GM18519 (cell line): ENCODE measurements around the gene LRRTM4.
"Not testable (repeated sequence)": the region's sequence is repeated elsewhere in the genome, so short reads cannot be mapped to it uniquely, and the experiment has no call there.

Experiments
- ATAC-seq: cut with Tn5 transposase; IDR thresholded peaks from one replicate; pipeline ENCODE4 v1.9.1; 2021; ENCODE audit warnings: mild to moderate bottlenecking, moderate library complexity; ENCODE audit not compliant: unreplicated experiment, low FRiP score

LRRTM4 gene

GRCh38 chr2:77099961-77100360 is 422.2 kb downstream of the LRRTM4 start:
- ATAC-seq: no peak

- not testable (repeated sequence) for ATAC-seq
Observed at GRCh38 chr2:77095525-77095924, 426.7 kb downstream of the LRRTM4 start.

GRCh38 chr2:77095096-77095495 is 427.1 kb downstream of the LRRTM4 start:
- no peak for ATAC-seq

- ATAC-seq: not testable (repeated sequence)
Observed at GRCh38 chr2:77088424-77088823, 433.8 kb downstream of the LRRTM4 start.

- no peak for ATAC-seq
Observed at GRCh38 chr2:77087987-77088414, 434.2 kb downstream of the LRRTM4 start.

GRCh38 chr2:77086478-77086877 is 435.7 kb downstream of the LRRTM4 start:
- ATAC-seq: no peak

- no peak for ATAC-seq
Observed at GRCh38 chr2:77086051-77086450, 436.1 kb downstream of the LRRTM4 start.

GRCh38 chr2:77085561-77085960 is 436.6 kb downstream of the LRRTM4 start:
- no peak for ATAC-seq

- ATAC-seq: no peak
Observed at GRCh38 chr2:77081597-77081996, 440.6 kb downstream of the LRRTM4 start.

GRCh38 chr2:77064324-77064723 is 457.9 kb downstream of the LRRTM4 start:
- ATAC-seq: no peak

GRCh38 chr2:77054938-77055337 is 467.2 kb downstream of the LRRTM4 start:
- ATAC-seq: no peak

- ATAC-seq: no peak
Observed at GRCh38 chr2:77046339-77046738, 475.8 kb downstream of the LRRTM4 start.

GRCh38 chr2:77045456-77045855 is 476.7 kb downstream of the LRRTM4 start:
- ATAC-seq: not testable (repeated sequence)

- no peak for ATAC-seq
Observed at GRCh38 chr2:77034445-77034844, 487.7 kb downstream of the LRRTM4 start.

- ATAC-seq: not testable (repeated sequence)
Observed at GRCh38 chr2:77029237-77029636, 492.9 kb downstream of the LRRTM4 start.

GRCh38 chr2:77028032-77028600 is 494.1 kb downstream of the LRRTM4 start:
- no peak for ATAC-seq

- no peak for ATAC-seq
Observed at GRCh38 chr2:77025714-77026113, 496.5 kb downstream of the LRRTM4 start.

- no peak for ATAC-seq
Observed at GRCh38 chr2:77021161-77021560, 501.0 kb downstream of the LRRTM4 start.

GRCh38 chr2:77018219-77018618 is 504.0 kb downstream of the LRRTM4 start:
- ATAC-seq: no peak

GRCh38 chr2:77017355-77017745 is 504.8 kb downstream of the LRRTM4 start:
- ATAC-seq: no peak

GRCh38 chr2:77016443-77017354 is 505.5 kb downstream of the LRRTM4 start:
- no peak for ATAC-seq

- ATAC-seq: no peak
Observed at GRCh38 chr2:77013953-77014352, 508.2 kb downstream of the LRRTM4 start.
